ENCODE results near the gene BBX.
"Not testable (repeated sequence)": the region's sequence is repeated elsewhere in the genome, so short reads cannot be mapped to it uniquely, and the experiment has no call there.

BBX gene

DNA sequence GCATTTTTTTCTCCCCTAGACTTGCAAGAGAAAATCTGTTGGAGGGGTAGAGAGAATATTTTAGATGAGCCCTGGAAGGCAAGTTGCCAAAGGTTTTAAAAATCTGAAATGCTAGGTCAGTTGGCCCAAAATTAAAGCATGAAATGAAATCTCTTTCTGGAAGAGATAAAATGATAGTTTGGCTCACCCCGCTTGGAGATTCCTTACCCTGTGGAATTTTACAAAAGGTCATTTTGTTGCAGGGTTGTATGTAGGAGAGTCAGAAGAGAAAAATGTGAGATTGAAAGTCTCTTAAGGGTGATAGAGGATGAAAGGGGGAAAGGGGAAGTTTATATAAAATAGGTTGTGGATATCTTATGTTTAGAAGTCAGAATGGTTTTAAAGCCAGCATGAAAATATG is 290.3 kb downstream of the BBX start:
- DNase-seq: no peak

DNA sequence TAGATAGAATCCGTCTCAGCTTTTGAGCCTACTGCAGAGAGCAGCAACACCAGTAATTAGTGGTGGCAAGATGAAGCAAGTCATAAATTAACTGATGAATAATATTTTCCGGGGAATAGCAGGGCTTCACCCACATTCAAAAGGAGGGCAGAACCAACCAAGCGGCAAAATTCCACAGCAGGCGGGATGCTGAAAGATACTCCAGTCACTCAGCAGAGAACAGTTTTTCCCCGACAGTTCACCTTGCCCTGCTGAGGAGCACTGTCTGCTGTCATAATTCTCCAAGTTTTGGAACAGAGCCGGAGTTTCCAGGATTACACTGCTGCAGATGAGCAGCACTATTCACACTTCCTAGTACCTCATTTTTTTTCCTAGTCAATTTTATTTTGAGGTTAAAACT is 293.3 kb downstream of the BBX start:
- no peak for DNase-seq

DNA sequence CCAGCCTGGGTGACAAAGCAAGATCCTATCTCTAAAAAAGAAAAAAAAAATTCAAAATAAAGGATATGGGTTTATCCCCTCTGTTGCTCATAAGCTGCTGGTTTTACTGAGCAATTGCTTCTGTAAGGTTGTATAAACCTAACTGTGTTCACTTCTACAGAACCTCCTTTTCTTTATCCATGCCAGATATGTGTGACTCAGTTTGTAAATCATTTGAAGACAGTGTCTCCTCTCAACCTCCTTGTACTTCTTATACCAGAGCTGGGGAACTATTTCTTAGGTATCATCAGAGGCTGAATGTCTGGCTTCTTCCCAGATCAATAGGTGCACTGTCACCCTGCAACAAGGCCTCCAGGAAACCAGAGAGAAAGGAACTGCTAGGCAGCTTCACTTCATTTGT is 294.3 kb downstream of the BBX start:
- DNase-seq: no peak

DNA sequence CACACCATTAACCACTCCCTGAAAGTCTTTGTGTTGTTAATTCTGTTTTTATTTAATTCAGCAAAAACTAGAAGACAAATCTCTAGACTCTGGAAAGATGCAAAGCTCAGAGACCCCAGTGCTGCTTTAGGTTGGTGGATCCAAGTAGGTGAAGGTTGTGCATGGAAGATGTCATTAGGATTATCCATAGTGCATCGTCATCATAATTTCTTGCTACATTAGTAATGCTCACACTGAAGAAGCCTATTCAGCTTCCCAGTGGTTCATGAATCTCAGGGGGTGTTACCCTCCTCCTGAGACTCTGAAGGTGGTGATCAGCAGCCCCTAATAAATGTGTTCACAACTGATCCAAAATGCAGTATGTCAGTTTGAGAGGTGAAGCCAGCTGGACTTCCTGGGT is 295.3 kb downstream of the BBX start:
- no peak for DNase-seq

DNA sequence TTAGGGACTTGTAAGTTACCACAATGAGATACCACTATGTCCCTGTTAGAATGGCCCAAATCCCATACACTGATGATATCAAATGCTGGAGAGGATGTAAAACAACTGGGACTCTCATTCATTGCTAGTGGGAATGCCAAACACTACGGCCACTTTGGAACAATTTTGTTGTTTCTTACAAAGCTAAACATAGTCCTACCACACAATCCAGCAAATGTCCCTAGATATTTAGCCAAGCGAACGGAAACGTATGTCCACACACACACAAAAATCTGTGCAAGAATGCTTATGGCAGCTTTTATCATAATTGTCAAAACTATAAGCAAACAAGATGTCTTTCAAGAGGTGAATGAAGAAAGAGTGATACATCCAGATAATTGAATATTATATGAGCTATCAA is 296.9 kb downstream of the BBX start:
- no peak for DNase-seq

DNA sequence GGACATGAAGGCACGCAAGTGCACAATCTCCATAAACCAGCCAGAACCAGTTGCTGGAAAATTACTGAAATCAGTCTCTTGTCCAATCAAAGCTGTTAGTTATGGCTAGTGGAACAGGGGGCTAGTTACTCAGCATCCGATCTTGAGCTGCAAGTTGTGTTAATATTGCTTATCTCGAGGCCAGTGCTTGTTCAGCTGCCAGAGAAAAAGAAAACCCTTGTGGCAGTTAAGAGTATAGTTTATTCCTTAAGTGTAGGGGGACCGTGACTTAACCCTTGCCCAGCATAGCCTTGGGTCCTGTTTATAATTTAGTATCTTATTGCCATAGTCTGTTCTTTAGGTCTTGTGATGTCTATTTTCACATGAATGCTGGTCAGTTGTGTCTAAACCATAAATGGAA is 299.5 kb downstream of the BBX start:
- no peak for DNase-seq

DNA sequence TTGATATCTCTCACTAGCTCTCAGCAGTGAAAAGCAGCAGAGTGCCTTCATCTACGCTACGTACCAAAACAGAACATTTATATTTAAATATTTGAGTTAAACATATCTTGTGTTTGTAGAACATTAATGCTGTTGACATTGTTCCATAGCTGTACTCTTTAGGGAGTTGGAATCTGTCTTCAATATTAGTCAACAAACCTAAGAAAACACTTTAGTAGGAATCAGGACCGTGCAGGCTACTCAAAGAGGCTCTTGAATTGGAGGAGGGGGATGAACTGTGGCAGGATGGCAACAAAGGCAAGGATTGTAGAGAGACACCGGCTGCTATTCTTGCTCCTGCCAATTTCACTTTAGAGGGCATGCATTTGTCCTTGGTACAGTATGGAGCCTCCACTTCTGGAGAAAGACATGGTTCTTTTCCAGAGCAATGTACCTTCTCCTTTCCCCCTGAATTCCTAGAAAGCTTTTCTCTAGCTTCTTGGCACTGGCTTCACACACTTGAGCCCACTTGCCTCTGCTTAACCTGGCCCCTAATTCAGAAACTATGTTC is 302.1 kb downstream of the BBX start:
- no peak for DNase-seq

DNA sequence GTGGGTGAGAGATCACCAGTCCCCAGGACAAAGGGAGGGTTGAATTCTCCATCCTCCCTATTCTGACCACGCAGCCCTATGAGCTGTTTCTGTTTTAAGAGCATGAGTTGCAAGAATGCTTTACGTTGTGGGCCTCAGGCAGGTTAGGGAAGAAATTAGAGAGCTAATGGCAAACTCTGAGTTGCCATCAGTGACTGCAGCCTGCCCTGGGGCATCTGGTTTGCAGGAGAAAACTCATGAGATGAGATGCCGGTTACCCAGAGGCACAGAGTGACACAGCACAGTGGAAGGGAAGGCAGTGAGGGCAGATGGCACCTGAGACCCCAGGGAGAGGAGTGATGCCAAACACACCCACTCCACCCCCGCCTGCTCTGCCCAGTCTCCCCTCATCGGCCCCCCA is 302.8 kb downstream of the BBX start:
- no peak for DNase-seq

DNA sequence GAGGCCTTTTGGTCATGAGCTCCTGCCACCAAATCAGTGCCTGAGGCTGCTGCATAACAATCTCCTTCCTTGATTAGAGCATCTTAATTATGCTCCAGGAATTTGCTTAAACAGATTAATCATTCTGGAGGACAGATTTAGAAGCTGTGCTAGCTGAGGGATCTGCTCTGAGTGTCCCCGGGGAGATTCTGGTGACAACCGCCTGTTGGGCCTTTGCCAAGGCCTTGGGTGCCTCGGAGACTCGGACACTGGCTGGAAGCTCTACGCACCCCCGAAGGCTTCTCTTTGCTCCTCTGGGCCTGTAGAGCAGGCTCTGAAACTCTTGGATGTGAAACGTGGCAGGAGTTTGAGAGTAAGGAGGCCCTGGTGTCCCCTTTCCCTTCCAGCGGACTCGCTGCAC is 304.0 kb downstream of the BBX start:
- DNase-seq: no peak

DNA sequence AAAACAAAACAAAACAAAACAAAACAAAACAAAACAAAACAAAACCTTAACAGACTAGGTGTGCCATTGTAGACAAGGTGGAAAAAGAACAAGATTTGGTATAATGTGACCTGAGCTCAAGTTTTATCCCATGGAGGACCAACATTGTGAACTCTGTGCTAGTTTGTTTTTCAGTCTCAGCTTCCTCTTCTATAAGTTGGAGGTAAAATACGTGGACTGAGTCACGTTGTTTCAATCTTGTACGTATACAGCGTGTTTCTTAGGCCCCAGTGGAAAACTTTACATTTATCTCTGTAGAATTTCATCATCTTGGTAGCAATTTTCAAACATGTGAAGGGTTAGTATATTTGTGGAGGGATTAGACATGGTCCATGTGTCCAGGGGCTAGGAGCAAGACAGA is 306.4 kb downstream of the BBX start:
- DNase-seq: no peak

DNA sequence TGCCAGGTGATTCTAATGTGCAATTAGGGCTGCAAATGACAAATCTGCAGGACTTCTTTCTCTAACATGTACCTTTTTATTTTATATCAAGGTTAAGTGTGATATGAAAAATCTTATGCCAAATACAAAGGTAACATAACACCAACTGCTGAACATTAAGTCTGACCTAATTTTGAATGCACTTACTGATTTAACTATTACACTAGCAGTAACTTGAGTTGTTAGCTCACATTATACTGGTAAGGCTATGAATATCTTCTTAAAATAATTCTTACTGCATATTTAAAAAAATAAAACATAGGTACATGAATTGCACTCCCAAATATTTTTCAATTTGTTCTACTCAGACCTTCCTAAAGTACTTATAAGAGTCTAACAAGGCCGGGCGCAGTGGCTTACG is 308.8 kb downstream of the BBX start:
- DNase-seq: no peak

DNA sequence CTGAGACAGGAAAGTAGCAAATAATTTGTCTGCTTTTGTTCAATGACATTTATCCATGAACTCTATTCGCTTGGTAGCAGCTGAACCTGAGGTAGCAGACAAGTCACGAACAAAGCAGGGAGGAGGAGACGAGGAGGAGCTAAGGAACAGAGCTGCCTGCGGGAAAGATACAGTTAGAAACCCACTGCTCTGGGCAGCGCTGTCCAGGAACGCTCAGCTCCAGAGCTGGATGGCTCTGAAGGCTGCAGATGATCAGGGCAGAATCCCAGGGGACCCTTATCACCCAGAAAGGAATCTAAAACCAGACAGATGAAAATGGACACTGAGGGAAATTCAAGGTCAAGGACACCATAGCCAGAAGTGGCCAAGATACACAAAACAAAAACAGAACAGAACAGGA is 310.3 kb downstream of the BBX start:
- DNase-seq: no peak

DNA sequence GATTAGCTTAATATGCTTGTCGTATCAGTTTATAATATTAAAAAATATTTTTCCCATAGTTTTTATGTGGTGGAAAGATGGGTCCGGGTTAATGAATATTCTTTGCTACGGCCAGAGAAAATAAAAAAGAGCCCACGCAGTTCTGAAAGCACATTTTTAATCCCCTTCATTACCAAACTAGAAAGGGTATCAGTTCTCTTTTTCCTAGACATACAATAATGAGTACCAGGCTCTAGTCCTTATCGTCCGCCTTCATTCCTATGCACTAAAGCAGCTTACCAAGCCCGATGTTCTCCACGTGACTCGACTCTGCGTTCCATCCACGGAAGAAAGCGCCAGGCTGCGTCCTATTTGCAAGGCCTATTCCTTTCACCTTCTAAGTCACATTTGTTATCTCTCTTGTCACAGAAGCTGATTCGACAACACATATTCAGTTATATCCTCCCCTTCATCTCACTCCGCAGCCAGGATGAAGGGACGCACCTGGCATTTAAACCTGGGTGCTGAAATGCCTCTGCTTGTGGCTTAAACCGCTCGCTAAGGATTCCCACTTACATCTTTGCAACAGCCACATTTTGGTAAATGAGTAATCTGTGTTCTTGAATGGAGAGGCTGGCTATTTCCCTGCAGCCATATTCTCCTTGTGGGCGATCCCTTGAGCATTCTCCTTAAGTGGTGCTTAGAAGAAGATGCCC is 311.1 kb downstream of the BBX start:
- no peak for DNase-seq

DNA sequence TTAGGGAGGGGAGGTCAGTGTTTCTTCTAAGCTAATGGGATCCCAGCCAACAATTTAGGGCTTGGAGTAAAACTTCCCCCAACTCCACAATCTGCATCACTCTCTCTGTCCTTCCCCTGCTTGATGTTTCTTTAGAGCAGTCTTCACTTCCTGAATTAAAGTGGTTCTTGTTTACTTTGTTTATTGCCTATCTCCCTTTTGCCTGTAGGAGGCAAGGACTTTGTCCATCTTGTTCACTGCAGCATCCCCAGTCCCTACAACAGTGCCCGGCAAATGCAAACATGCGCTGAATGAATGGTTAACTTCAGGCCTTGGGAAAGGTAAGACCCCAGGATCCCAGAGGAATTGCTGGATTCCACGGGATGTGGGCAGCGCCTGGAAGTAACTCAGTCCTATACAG is 312.2 kb downstream of the BBX start:
- DNase-seq: not testable (repeated sequence)

DNA sequence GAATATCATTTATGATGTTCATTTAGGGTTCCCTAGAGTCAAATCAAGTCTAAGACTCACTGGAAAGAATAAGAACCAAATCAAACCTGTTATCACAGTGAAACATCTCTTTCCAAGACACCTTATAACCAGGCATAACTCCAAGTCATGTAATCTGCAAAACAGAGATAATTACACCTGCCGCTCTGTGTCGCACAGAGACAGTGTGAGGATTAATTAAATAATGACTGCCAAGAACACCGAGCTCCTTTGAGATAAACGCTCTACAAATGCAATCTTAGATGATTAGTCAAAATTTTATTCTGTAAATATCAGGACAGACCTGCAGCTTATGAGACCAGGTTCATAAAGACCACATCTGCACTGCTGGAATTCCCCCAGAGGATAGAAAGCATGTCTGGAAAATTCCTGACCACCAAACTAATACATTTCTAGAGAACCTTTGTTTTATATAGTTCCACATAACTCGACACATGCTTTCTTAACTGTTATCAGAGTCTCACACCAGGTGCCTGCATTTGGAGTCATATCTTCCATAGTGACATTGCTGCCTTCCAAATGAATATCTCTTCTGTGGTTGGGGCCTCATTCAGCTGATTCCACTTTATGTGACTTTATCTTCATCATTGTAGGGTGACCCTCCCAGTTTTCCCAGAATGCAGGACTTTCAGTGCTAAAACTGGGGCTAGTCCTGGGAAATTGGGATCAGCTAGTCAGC is 315.3 kb downstream of the BBX start:
- no peak for DNase-seq

DNA sequence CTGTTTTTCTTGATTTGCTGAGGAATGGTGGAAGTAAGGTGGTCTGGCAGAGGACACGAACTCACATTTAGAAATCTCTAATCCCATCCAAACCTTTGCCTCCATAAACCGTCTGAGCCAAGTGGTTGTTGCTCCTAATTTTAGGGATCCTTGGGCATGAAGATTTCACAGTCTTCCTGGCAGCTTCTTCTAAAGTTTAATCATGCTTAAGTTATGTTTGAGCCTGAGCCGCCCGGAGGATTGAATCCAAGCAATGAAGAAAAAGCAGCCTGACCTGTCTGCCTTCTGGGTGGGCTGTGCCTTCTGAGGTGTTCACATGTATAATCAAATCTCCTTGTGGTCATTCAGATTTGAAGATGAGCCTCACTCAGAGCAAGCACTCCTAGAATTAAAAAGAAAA is 319.1 kb downstream of the BBX start:
- DNase-seq: no peak

DNA sequence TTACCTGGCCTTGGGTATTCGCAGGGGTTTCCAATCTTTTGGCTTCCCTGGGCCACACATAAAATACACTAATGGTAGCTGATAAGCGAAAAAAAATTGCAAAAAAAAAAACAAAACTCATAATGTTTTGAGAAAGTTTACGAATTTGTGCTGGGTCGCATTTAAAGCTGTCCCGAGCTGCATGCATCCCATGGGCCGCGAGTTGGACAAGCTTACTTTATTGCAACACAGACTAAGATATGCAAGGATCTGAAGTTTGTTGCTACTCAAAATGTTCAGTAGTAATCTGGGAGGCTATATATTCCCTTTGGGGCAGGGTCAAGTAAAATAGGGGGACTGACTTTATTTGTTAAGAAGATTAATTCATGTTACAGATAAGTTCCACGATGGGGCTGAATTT is 320.2 kb downstream of the BBX start:
- no peak for DNase-seq

DNA sequence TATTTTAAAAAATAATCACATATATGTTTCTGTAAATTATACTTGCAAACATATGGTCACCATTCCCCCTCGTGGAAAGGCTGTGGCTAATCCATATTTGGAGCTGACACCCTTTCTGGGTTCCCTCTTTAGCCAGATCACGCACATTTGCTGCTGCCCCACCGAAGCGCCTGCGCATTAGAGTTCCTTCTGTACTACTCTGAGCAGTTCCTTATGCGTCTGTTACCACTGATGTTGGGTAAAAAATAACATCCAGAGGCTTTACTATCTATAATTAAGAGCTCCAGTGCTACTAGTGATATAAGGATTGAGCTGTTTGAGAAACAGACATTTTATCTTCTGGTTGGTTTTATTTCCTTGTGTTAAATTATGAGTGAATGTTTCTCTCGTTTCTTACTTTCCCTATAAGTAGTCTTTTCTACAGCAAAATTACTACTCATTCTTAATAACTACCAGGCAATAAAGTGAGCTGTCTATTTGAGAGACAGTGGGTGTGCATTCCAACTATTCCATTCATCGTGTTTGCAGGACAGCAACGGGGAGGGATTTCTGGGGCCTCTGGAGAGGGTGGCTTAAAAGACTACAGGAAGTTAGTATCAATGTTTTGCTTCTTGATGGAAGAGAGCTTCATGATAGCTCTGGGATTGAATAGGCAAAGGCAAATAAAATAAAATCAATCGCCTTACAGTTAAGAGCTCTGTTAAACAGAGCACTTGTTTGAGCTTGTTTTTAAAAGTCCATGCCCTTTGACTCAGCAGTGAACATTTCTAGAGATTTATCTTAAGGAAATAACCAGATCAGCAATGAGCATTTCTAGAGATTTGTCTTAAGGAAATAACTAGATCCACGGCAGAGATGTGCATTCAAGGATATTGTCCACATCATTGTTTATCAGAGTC is 322.9 kb downstream of the BBX start:
- DNase-seq: no peak

DNA sequence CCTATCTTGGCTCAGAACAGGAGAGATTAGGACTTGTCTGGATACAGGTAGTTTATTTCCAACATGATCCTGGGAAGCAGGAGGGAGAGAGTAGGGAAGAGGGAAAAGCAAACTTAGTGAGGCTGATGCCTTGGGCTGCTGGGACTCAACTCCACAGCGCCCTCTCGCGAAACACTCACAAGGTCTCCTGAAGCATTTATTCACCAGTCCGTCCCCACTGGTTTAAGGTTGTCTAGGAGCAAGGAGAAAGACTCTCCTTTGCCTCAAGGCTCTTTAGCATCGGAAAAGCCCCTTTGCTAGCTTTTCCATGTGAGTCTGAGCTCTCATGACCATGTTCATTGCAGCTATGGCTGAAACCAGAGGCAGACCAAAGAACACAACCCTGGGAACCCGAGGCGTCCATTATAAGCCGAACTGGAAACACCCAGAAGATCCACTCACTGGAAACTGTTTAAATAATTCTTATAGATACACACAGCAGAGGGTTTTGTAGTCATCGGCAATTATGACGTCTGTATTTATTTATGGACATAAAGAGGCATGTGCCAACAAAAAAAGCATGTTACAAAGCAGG is 323.6 kb downstream of the BBX start:
- DNase-seq: no peak

DNA sequence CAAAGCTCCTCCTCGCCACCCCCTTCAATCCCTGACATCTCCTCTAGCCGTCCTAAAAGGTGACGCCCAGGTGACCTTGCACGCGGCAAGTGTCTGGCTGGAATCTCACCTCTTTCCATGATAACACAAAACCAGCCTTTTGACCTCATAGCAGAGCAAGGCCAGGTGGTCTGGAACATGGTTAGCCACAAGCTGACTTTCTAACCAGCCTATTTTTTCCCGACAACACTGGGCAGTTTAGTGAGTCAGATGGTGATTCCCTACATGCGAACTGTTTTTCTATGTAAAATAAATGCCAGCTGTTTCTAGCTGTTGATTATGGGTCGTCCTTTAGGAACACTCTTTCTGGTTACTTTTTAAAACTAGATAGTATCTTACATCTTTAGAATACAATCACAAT is 325.0 kb downstream of the BBX start:
- no peak for DNase-seq

DNA sequence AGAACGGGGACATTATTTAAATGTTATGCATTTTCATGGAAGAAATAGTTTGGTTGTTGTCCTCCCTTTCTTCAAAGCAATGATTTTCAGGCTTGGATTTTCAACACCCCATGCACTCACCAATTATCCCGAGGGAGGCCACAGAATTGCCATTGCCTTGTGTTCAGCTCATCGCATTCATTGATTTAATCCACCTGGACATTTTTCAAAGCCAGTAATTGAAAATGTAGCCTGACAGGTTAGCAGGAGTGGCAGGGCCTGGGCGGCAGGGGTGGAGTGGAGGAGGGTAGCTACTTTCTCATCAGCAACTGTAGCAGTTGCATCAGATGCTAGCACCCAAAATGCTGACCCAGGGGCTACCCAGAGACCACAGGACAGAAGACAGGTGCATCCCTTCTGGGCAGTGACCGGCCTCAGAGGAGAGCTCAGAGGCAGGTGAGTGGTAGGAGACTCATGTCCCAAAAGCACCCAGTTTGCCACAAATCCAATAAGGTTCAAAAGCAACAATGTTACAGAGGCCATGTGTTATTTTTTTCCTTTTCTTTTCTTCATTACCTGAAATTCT is 325.7 kb downstream of the BBX start:
- no peak for DNase-seq

DNA sequence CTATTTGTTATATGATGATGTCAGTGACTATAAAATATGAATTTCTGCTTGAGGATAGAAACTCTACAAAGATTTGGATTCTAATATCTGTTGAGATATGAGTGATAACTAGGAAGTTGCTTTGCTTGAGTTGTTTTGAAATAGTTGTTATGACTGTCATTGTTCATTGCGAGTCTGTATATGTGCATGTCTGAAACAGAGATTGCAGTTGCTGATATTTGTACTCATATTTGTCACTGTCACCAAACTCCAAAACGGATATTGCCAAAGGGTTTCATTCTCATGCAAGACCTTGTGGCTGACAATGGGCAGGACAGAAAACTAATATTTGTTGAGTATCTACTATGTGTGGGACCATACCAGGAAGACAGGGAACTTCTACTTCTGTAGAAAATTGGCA is 327.9 kb downstream of the BBX start:
- no peak for DNase-seq

DNA sequence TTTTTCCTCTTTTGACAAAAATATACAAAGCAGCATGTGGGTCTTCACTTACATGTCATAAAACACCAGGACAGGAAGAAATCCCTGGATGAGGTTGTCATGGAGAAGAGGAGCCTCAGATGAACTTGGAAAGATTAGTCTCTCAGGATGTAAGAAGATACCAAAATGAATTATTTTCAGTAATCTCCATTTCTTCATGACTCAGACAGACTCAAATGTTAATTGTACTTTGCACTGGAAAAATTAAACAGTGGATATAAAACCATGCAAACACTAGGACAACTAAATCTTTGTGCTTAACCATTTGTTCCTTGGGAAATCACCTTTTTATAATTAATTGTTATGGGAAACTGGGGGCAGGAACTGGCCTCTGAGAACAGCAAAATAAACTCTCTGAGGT is 331.1 kb downstream of the BBX start:
- no peak for DNase-seq
